Subcutaneous abdominal adipose tissue (tissue), 5 donors: Measurements from ENCODE around the gene BLTP1.
"Not testable (repeated sequence)": the region's sequence is repeated elsewhere in the genome, so short reads cannot be mapped to it uniquely, and the experiment has no call there.

Source experiments
- H3K27ac ChIP-seq: one replicate; pipeline ENCODE4 v1.7.0; 2013; ENCODE audit warnings: low read depth, mild to moderate bottlenecking, inconsistent platforms, low read length, moderate library complexity
- H3K27me3 ChIP-seq, 5 donors: one replicate each; pipeline ENCODE4 v1.7.0; 2013; ENCODE audit warnings: low read length in 5 of 5, inconsistent platforms in 1 of 5; ENCODE audit not compliant: control insufficient read depth in 5 of 5, insufficient read depth in 4 of 5
- H3K36me3 ChIP-seq, 5 donors: one replicate each; pipeline ENCODE4 v1.7.0; 2013; ENCODE audit warnings: low read length in 5 of 5; ENCODE audit not compliant: control insufficient read depth in 5 of 5, insufficient read depth in 5 of 5
- H3K4me1 ChIP-seq, 5 donors: one replicate each; pipeline ENCODE4 v1.7.0; 2013; ENCODE audit warnings: low read length in 5 of 5, mild to moderate bottlenecking in 3 of 5, moderate library complexity in 1 of 5; ENCODE audit not compliant: control insufficient read depth in 5 of 5, insufficient read depth in 5 of 5
- H3K4me3 ChIP-seq, 5 donors: one replicate each; pipeline ENCODE4 v1.7.0; 2013; ENCODE audit warnings: low read length in 5 of 5, low read depth in 1 of 5
- H3K9ac ChIP-seq, 5 donors: one replicate each; pipeline ENCODE4 v1.7.0; 2013; ENCODE audit warnings: low read length in 5 of 5, mild to moderate bottlenecking in 4 of 5, moderate library complexity in 3 of 5
- H3K9me3 ChIP-seq, 5 donors: one replicate each; pipeline ENCODE4 v1.7.0; 2013; ENCODE audit warnings: low read length in 5 of 5; ENCODE audit not compliant: control insufficient read depth in 5 of 5
- donor health status: healthy.
- donor health status: healthy.
- donor health status: healthy.
- donor health status: healthy.
- donor health status: healthy.

Gene BLTP1, protein sequence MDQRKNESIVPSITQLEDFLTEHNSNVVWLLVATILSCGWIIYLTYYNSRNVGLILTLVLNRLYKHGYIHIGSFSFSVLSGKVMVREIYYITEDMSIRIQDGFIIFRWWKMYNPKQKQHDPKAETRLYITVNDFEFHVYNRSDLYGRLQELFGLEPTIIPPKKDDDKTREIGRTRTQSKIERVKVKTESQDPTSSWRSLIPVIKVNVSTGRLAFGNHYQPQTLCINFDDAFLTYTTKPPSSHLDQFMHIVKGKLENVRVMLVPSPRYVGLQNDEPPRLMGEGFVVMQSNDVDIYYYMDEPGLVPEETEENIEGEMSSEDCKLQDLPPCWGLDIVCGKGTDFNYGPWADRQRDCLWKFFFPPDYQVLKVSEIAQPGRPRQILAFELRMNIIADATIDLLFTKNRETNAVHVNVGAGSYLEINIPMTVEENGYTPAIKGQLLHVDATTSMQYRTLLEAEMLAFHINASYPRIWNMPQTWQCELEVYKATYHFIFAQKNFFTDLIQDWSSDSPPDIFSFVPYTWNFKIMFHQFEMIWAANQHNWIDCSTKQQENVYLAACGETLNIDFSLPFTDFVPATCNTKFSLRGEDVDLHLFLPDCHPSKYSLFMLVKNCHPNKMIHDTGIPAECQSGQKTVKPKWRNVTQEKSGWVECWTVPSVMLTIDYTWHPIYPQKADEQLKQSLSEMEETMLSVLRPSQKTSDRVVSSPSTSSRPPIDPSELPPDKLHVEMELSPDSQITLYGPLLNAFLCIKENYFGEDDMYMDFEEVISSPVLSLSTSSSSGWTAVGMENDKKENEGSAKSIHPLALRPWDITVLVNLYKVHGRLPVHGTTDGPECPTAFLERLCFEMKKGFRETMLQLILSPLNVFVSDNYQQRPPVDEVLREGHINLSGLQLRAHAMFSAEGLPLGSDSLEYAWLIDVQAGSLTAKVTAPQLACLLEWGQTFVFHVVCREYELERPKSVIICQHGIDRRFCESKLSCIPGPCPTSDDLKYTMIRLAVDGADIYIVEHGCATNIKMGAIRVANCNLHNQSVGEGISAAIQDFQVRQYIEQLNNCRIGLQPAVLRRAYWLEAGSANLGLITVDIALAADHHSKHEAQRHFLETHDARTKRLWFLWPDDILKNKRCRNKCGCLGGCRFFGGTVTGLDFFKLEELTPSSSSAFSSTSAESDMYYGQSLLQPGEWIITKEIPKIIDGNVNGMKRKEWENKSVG (N-terminal part only)

DNA sequence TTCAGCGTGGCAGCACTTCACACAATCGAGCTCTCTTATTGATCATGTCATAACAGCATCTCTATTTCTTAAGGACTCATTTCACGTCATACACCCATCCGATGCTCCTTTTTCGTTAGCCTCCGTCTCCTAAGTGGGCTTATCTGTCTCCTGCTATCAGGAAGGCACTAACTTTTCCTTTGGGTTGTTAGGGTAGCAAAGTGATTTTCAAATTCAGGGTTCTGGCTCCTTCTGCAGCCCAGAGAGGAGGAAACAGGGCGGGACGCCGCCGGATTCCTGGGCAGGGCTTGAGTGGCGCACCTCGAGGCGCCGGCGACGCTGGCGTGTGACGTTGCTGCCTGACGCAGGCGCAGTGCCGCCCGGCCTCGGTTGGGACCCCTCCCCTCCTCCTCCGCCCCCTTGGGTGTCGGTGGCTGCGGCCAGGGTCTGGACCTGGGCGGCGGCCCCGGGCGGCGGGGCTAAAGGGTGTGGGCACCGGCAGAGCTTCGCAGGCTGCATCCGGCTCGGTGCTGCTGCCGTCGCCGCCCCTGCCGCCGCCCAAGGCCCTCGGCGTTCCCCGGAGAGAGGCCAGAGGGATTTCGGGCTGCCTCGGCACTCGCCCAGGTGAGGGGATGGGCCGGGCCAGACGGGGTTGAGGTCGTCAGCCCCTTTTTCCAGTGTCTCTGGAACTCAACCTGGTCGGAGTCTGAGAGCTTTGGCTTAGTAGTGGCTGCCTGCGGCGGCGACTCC, at the start of gene BLTP1:
Gene BLTP1, plus strand, starts transcription at position 350 of the 729 bp plus-strand sequence. CDS start 18,317 bp downstream, outside the sequence.
- peaks cover 0 to 8% (median 3%) of the 10 kb centered on the region in 5 donors for H3K36me3 ChIP-seq
- peaks cover 0 to 29% (median 20%) of the 10 kb centered on the region in 5 donors for H3K4me1 ChIP-seq
- peak within 1 kb of the TSS; percentile 88 for H3K27ac ChIP-seq
- H3K9ac ChIP-seq: peak within 1 kb of the TSS; percentile 76 to 99 (median 88)
- H3K27me3 ChIP-seq: no peaks in the 10 kb centered on the region
- peak within 1 kb of the TSS; percentile 79 to 99 (median 95) for H3K4me3 ChIP-seq
- no peaks in the 10 kb centered on the region for H3K9me3 ChIP-seq

DNA sequence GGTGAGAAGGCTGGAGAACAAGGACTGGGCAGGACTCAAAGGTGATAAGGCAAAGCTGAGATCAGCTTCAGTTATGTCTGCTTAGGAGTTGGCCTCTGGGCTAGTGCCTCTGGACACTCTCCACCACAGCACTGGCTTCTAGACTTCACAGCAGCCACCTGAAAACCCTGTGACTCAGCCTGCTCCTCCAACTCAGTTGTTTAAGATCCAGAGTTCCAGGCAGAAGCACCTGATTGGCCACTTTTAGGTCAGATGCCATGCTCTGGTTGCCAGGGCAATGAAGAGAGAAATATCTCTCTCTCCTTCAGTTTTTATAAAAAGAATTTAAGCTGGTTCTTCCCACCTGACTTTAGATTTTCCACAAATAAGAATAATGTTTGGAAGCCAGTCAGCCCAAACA, 47.9 kb upstream of the BLTP1 start:
- Histone ChIP-seq H3K9me3 (no peaks in the 10 kb centered on the region), H3K4me3 (no peak overlapping the region), H3K4me1 (no peaks in the 10 kb centered on the region), H3K9ac (no peak overlapping the region), H3K36me3 (no peaks in the 10 kb centered on the region), H3K27ac (no peak overlapping the region), H3K27me3 (no peaks in the 10 kb centered on the region)

- H3K36me3 ChIP-seq: no peaks in the 10 kb centered on the region
- no peak overlapping the region for H3K9ac ChIP-seq
- H3K9me3 ChIP-seq: no peaks in the 10 kb centered on the region
- H3K4me1 ChIP-seq: no peaks in the 10 kb centered on the region
- H3K4me3 ChIP-seq: no peak overlapping the region
- no peaks in the 10 kb centered on the region for H3K27me3 ChIP-seq
- no peak overlapping the region for H3K27ac ChIP-seq
These were observed 44.5 kb upstream of the BLTP1 start for GRCh38 chr4:122107680-122108079.

DNA sequence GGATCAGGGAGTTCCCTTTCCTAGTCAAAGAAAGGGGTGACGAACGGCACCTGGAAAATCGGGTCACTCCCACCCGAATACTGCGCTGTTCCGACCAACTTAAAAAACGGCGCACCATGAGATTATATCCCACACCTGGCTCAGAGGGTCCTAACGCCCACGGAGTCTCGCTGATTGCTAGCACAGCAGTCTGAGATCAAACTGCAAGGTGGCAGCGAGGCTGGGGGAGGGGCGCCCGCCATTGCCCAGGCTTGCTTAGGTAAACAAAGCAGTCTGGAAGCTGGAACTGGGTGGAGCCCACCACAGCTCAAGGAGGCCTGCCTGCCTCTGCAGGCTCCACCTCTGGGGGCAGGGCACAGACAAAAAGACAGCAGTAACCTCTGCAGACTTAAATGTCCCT, 41.8 kb upstream of the BLTP1 start:
- not testable (repeated sequence) for H3K9me3 ChIP-seq, H3K36me3 ChIP-seq, H3K27ac ChIP-seq, H3K9ac ChIP-seq, H3K4me1 ChIP-seq, H3K27me3 ChIP-seq, H3K4me3 ChIP-seq

DNA sequence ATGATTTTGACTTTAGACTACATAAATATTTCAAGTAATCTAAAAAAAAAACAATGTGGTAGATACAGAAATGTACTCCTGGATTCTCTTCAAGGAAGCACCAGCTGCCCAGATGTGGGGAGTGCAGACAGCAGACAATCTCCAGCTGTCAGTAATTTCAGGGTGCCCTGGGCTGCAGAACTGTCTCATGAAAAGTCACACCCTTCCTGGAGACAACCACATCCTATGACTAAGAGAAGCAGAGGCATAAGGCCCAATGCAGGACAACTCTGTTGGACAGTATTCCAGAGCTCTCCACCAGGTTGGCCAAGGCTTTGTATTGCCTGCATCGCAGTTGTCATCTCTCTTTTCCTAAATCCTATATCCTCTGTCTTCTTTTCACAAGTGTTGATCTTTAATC, 34.4 kb upstream of the BLTP1 start:
- Histone ChIP-seq H3K9ac (no peak overlapping the region), H3K4me3 (no peak overlapping the region), H3K27ac (no peak overlapping the region), H3K36me3 (no peaks in the 10 kb centered on the region), H3K9me3 (peaks cover 0 to 4% (median 0%) of the 10 kb centered on the region in 5 donors), H3K27me3 (no peaks in the 10 kb centered on the region), H3K4me1 (peaks cover 0 to 1% (median 0%) of the 10 kb centered on the region in 5 donors)

GRCh38 chr4:122118243-122118642, 33.9 kb upstream of the BLTP1 start:
- Histone ChIP-seq H3K4me1 (peaks cover 0 to 1% (median 0%) of the 10 kb centered on the region in 5 donors), H3K9me3 (peaks cover 0 to 9% (median 0%) of the 10 kb centered on the region in 5 donors), H3K27me3 (no peaks in the 10 kb centered on the region), H3K27ac (no peak overlapping the region), H3K36me3 (no peaks in the 10 kb centered on the region), H3K4me3 (no peak overlapping the region), H3K9ac (no peak overlapping the region)

DNA sequence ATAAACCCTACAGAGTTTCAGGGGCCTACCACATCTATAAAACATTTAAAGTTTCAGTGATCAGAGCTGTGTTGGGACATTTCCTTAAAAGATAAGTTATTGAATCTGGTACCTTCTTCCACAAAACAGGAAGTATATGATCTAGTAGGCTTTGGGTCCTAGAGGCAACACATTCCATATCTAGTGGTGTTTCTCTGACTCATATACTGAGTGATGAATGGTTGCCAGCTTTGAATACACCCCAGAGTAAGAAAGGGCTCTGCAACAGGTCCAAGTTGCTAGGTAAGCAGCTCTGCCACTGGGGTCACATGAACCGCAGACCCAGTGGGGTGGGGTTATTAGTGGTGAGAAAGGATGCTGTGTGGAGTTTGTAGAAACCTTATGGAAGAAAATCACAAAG, 32.4 kb upstream of the BLTP1 start:
- H3K27ac ChIP-seq: no peak overlapping the region
- no peaks in the 10 kb centered on the region for H3K27me3 ChIP-seq
- no peaks in the 10 kb centered on the region for H3K36me3 ChIP-seq
- no peak overlapping the region for H3K9ac ChIP-seq
- peaks cover 0 to 1% (median 0%) of the 10 kb centered on the region in 5 donors for H3K4me1 ChIP-seq
- H3K4me3 ChIP-seq: no peak overlapping the region
- H3K9me3 ChIP-seq: peaks cover 0 to 9% (median 0%) of the 10 kb centered on the region in 5 donors

GRCh38 chr4:122121593-122121992, 30.5 kb upstream of the BLTP1 start:
- Histone ChIP-seq H3K9me3 (peaks cover 0 to 9% (median 0%) of the 10 kb centered on the region in 5 donors), H3K4me1 (peaks cover 0 to 1% (median 0%) of the 10 kb centered on the region in 5 donors), H3K27ac (no peak overlapping the region), H3K4me3 (no peak overlapping the region), H3K9ac (no peak overlapping the region), H3K36me3 (no peaks in the 10 kb centered on the region), H3K27me3 (no peaks in the 10 kb centered on the region)

- Histone ChIP-seq H3K9ac (no peak overlapping the region), H3K4me3 (no peak overlapping the region), H3K36me3 (no peaks in the 10 kb centered on the region), H3K4me1 (no peaks in the 10 kb centered on the region), H3K9me3 (peaks cover 0 to 9% (median 0%) of the 10 kb centered on the region in 5 donors), H3K27me3 (no peaks in the 10 kb centered on the region), H3K27ac (no peak overlapping the region)
These were observed 30.0 kb upstream of the BLTP1 start for GRCh38 chr4:122122083-122122482.
